ENCODE data around the gene CUEDC1. TPM values are rescaled to one million over a fixed set of nuclear protein-coding genes. Genes with fewer than 3 reads are reported as not detected.

The CUEDC1 gene
- total and polyA plus RNA-seq, 3 experiments from 2014 or later: 0.33 to 0.73 TPM; not detected in 1

GRCh38 chr17:57856792-57857620 is 98.2 kb downstream of the CUEDC1 start:
- ChIA-PET CTCF (interaction anchor here (1.0 to 6.7 kb wide), 8 partner anchors 8 to 258 kb away, joined by 3 to 54 read pairs (median 6); partner anchors contain the start of gene MRPS23), POLR2A (interaction anchor here (0.6 kb wide), 1 partner anchor 1570 kb away, joined by 4 read pairs; no protein-coding TSS in a partner anchor)
- H3K27me3 ChIP-seq (ENCODE audit: insufficient read depth, low read length, poor library complexity, severe bottlenecking): peaks cover 4% of the 10 kb centered on the region
- peaks cover 15% of the 10 kb centered on the region for H3K4me1 ChIP-seq (ENCODE audit: insufficient read depth, low read length)
- H3K9me3 ChIP-seq (ENCODE audit: low read length): no peaks in the 10 kb centered on the region
- peaks cover 10 to 15% (median 11%) of the 10 kb centered on the region in 3 donors for H3K4me1 Mint-ChIP-seq
- no peaks in the 10 kb centered on the region for H3K36me3 ChIP-seq (ENCODE audit: insufficient read depth, low read length)
- H3K4me3 ChIP-seq (ENCODE audit: low read length): no peak overlapping the region
- H3K36me3 Mint-ChIP-seq: no peaks in the 10 kb centered on the region
- DNase-seq: peak in 1 of 5 donors; percentile 0
- no peak overlapping the region for H3K27ac Mint-ChIP-seq
- no peaks in the 10 kb centered on the region for H3K9me3 Mint-ChIP-seq
- H3K4me3 Mint-ChIP-seq: no peak overlapping the region
- H3K27ac ChIP-seq (ENCODE audit: low read depth, low read length): no peak overlapping the region
- peaks cover 14 to 27% of the 10 kb centered on the region in 2 donors for H3K27me3 Mint-ChIP-seq

GRCh38 chr17:57855391-57856035 is 99.7 kb downstream of the CUEDC1 start:
- Histone ChIP-seq H3K4me3 (ENCODE audit: low read length) (no peak overlapping the region), H3K4me1 (ENCODE audit: insufficient read depth, low read length) (peaks cover 17% of the 10 kb centered on the region), H3K27ac (ENCODE audit: low read depth, low read length) (no peak overlapping the region), H3K9me3 (ENCODE audit: low read length) (no peaks in the 10 kb centered on the region), H3K27me3 (ENCODE audit: insufficient read depth, low read length, poor library complexity, severe bottlenecking) (peaks cover 4% of the 10 kb centered on the region), H3K36me3 (ENCODE audit: insufficient read depth, low read length) (no peaks in the 10 kb centered on the region)
- ChIA-PET CTCF (interaction anchor here (0.8 to 6.7 kb wide), 6 partner anchors 24 to 259 kb away, joined by 3 to 54 read pairs (median 3); no protein-coding TSS in a partner anchor), POLR2A (interaction anchor here (0.7 kb wide), 1 partner anchor 137 kb away, joined by 6 read pairs; no protein-coding TSS in a partner anchor)
- Mint-ChIP-seq H3K27ac (no peak overlapping the region), H3K4me1 (peaks cover 10 to 19% (median 11%) of the 10 kb centered on the region in 3 donors), H3K27me3 (peaks cover 13 to 21% of the 10 kb centered on the region in 2 donors), H3K36me3 (peaks cover 0 to 2% (median 0%) of the 10 kb centered on the region in 3 donors), H3K9me3 (no peaks in the 10 kb centered on the region), H3K4me3 (peak overlapping the region in 1 of 7 donors; percentile 50)
- no peak for DNase-seq

GRCh38 chr17:57853695-57854094 is 101.5 kb downstream of the CUEDC1 start:
- H3K27ac Mint-ChIP-seq: no peak overlapping the region
- H3K4me3 ChIP-seq (ENCODE audit: low read length): no peak overlapping the region
- ChIA-PET POLR2A (no interaction called here), CTCF (no interaction called here)
- H3K4me1 Mint-ChIP-seq: peaks cover 27 to 36% (median 28%) of the 10 kb centered on the region in 3 donors
- peaks cover 23% of the 10 kb centered on the region for H3K4me1 ChIP-seq (ENCODE audit: insufficient read depth, low read length)
- DNase-seq: peak in 1 of 5 donors; percentile 42
- peaks cover 1 to 9% of the 10 kb centered on the region in 2 donors for H3K27me3 Mint-ChIP-seq
- H3K27me3 ChIP-seq (ENCODE audit: insufficient read depth, low read length, poor library complexity, severe bottlenecking): peaks cover 4% of the 10 kb centered on the region
- peaks cover 0 to 20% (median 0%) of the 10 kb centered on the region in 3 donors for H3K36me3 Mint-ChIP-seq
- H3K27ac ChIP-seq (ENCODE audit: low read depth, low read length): no peak overlapping the region
- no peaks in the 10 kb centered on the region for H3K9me3 ChIP-seq (ENCODE audit: low read length)
- peaks cover under 1% of the 10 kb centered on the region for H3K36me3 ChIP-seq (ENCODE audit: insufficient read depth, low read length)
- H3K4me3 Mint-ChIP-seq: peak overlapping the region in 3 of 7 donors; percentile 24 to 67 (median 26)
- H3K9me3 Mint-ChIP-seq: no peaks in the 10 kb centered on the region

GRCh38 chr17:57852955-57853328 is 102.3 kb downstream of the CUEDC1 start:
- no peak overlapping the region for H3K4me3 ChIP-seq (ENCODE audit: low read length)
- no peaks in the 10 kb centered on the region for H3K27me3 ChIP-seq (ENCODE audit: insufficient read depth, low read length, poor library complexity, severe bottlenecking)
- no peak overlapping the region for H3K27ac Mint-ChIP-seq
- no peaks in the 10 kb centered on the region for H3K9me3 Mint-ChIP-seq
- POLR2A ChIA-PET: no interaction called here
- DNase-seq: no peak
- CTCF ChIA-PET: interaction anchor here (1.6 kb wide), 1 partner anchor 20 kb away, joined by 4 read pairs; no protein-coding TSS in a partner anchor
- H3K36me3 Mint-ChIP-seq: peaks cover 0 to 25% (median 0%) of the 10 kb centered on the region in 3 donors
- peaks cover 1% of the 10 kb centered on the region in 2 donors for H3K27me3 Mint-ChIP-seq
- peak overlapping the region in 1 of 7 donors; percentile 67 for H3K4me3 Mint-ChIP-seq
- peaks cover 30% of the 10 kb centered on the region for H3K4me1 ChIP-seq (ENCODE audit: insufficient read depth, low read length)
- H3K4me1 Mint-ChIP-seq: peaks cover 31 to 41% (median 33%) of the 10 kb centered on the region in 3 donors
- no peaks in the 10 kb centered on the region for H3K9me3 ChIP-seq (ENCODE audit: low read length)
- no peak overlapping the region for H3K27ac ChIP-seq (ENCODE audit: low read depth, low read length)
- H3K36me3 ChIP-seq (ENCODE audit: insufficient read depth, low read length): peaks cover 3% of the 10 kb centered on the region

- Mint-ChIP-seq H3K9me3 (no peaks in the 10 kb centered on the region), H3K4me1 (peaks cover 31 to 40% (median 33%) of the 10 kb centered on the region in 3 donors), H3K4me3 (peak overlapping the region in 4 of 7 donors; percentile 60 to 93 (median 64)), H3K36me3 (peaks cover 0 to 26% (median 0%) of the 10 kb centered on the region in 3 donors), H3K27ac (peak overlapping the region in 5 of 8 donors; percentile 43 to 90 (median 77)), H3K27me3 (no peaks in the 10 kb centered on the region)
- Histone ChIP-seq H3K27me3 (ENCODE audit: insufficient read depth, low read length, poor library complexity, severe bottlenecking) (no peaks in the 10 kb centered on the region), H3K4me3 (ENCODE audit: low read length) (no peak overlapping the region), H3K4me1 (ENCODE audit: insufficient read depth, low read length) (peaks cover 30% of the 10 kb centered on the region), H3K36me3 (ENCODE audit: insufficient read depth, low read length) (peaks cover 3% of the 10 kb centered on the region), H3K9me3 (ENCODE audit: low read length) (no peaks in the 10 kb centered on the region), H3K27ac (ENCODE audit: low read depth, low read length) (peak overlapping the region; percentile 12)
- CTCF ChIA-PET: interaction anchor here (1.3 to 4.0 kb wide), 3 partner anchors 9 to 148 kb away, joined by 3 to 19 read pairs (median 4); no protein-coding TSS in a partner anchor
- POLR2A ChIA-PET: no interaction called here
- no peak for DNase-seq
Measured at GRCh38 chr17:57852092-57852954, 102.9 kb downstream of the CUEDC1 start.

- POLR2A ChIA-PET: interaction anchor here (0.6 to 2.6 kb wide), 6 partner anchors 11 to 765 kb away, joined by 3 to 31 read pairs (median 6); partner anchors contain the start of genes AKAP1, DYNLL2, MKS1 and SRSF1
- peaks cover 30% of the 10 kb centered on the region for H3K4me1 ChIP-seq (ENCODE audit: insufficient read depth, low read length)
- H3K27me3 ChIP-seq (ENCODE audit: insufficient read depth, low read length, poor library complexity, severe bottlenecking): no peaks in the 10 kb centered on the region
- peak within 1 kb of the TSS; percentile 99 for H3K4me3 ChIP-seq (ENCODE audit: low read length)
- H3K4me1 Mint-ChIP-seq: peaks cover 37 to 52% (median 40%) of the 10 kb centered on the region in 3 donors
- H3K27ac ChIP-seq (ENCODE audit: low read depth, low read length): peak within 1 kb of the TSS; percentile 96
- peaks cover 10% of the 10 kb centered on the region for H3K36me3 ChIP-seq (ENCODE audit: insufficient read depth, low read length)
- H3K36me3 Mint-ChIP-seq: peaks cover 0 to 36% (median 3%) of the 10 kb centered on the region in 3 donors
- CTCF ChIA-PET: interaction anchor here (0.7 to 4.0 kb wide), 8 partner anchors 8 to 262 kb away, joined by 3 to 19 read pairs (median 4); no protein-coding TSS in a partner anchor
- peak; percentile 92 to 98 (median 94) for DNase-seq
- H3K4me3 Mint-ChIP-seq: peak within 1 kb of the TSS; percentile 93 to 99 (median 97)
- no peaks in the 10 kb centered on the region for H3K27me3 Mint-ChIP-seq
- H3K27ac Mint-ChIP-seq: peak within 1 kb of the TSS; percentile 90 to 100 (median 99)
- no peaks in the 10 kb centered on the region for H3K9me3 Mint-ChIP-seq
- no peaks in the 10 kb centered on the region for H3K9me3 ChIP-seq (ENCODE audit: low read length)
Measured at GRCh38 chr17:57849874-57850754, 105.1 kb downstream of the CUEDC1 start, which contains the start of gene MRPS23. Gene MRPS23, minus strand, starts transcription at chr17:57850044. Its CDS starts 34 bp downstream, at chr17:57850010.

Measured in CD8-positive, alpha-beta memory T cell (primary cell).